Lower leg skin (tissue), 3 donors: ENCODE data around the gene DDX51.

Experiments
- CTCF ChIP-seq, 3 donors: fragments of 450-650 bp; IDR thresholded peaks; one replicate each; pipeline ENCODE4 v1.5.1; 2016; ENCODE audit warnings: antibody characterized with exemption in 3 of 3, mild to moderate bottlenecking in 3 of 3, moderate library complexity in 2 of 3
- POLR2A ChIP-seq, 2 donors: fragments of 450-650 bp; IDR thresholded peaks; one replicate each; pipeline ENCODE4 v1.6.1; 2016 to 2017; ENCODE audit warnings: antibody characterized with exemption in 2 of 2, mild to moderate bottlenecking in 1 of 2, moderate library complexity in 1 of 2

GRCh38 chr12:132180648-132181546 is 36.8 kb upstream of the DDX51 start:
- no peak for TF ChIP-seq CTCF (IDR thresholded peaks at IDR 0.05)
- no peak for TF ChIP-seq POLR2A (IDR thresholded peaks at IDR 0.05)
